HepG2 (cell line): Measurements from ENCODE around the gene DCTN4. TPM values are rescaled to one million over a fixed set of nuclear protein-coding genes. Genes with fewer than 3 reads are reported as not detected.

ENCODE experiments used
- CENPT ChIP-seq: sonication (generic); formaldehyde crosslinking; IDR thresholded peaks from 2 replicates; pipeline ENCODE4 v1.8.0; 2022; ENCODE audit warnings: low read depth, mild to moderate bottlenecking, moderate library complexity, missing genetic modification reagents
- CREB1 ChIP-seq, 2 experiments: fragments of 450-650 bp in 1 of 2; IDR thresholded peaks; 2 replicates each; pipeline ENCODE4 v1.6.1; 2016 to 2017; ENCODE audit warnings: control low read depth in 1 of 2, mild to moderate bottlenecking in 1 of 2, missing compliant biosample characterization in 1 of 2, missing genetic modification characterization in 1 of 2
- ISL2 ChIP-seq: sonication (generic); formaldehyde crosslinking; IDR thresholded peaks from 2 replicates; pipeline ENCODE4 v1.5.0; 2020; ENCODE audit warnings: missing genetic modification reagents
- MTA1 ChIP-seq: sonication (generic); formaldehyde crosslinking; IDR thresholded peaks from 2 replicates; pipeline ENCODE4 v1.4.0; 2020; ENCODE audit warnings: missing genetic modification reagents, mild to moderate bottlenecking, borderline replicate concordance
- NR0B2 ChIP-seq: sonication (generic); formaldehyde crosslinking; IDR thresholded peaks from 2 replicates; pipeline ENCODE4 v1.4.0; 2020; ENCODE audit warnings: mild to moderate bottlenecking, missing genetic modification reagents
- PCBP2 ChIP-seq: fragments of 200-400 bp; formaldehyde crosslinking; optimal IDR thresholded peaks from 2 replicates; pipeline ENCODE3; 2018; ENCODE audit warnings: low read length, low read depth; ENCODE audit not compliant: poor library complexity, severe bottlenecking
- RBAK ChIP-seq: sonication (generic); formaldehyde crosslinking; IDR thresholded peaks from 2 replicates; pipeline ENCODE4 v1.5.1; 2020; ENCODE audit warnings: mild to moderate bottlenecking, missing genetic modification reagents
- RBFOX2 ChIP-seq: fragments of 200-400 bp; formaldehyde crosslinking; IDR thresholded peaks from 2 replicates; pipeline ENCODE4 v1.6.1; 2017; ENCODE audit warnings: low read depth, mild to moderate bottlenecking, low read length
- SIN3A ChIP-seq: IDR thresholded peaks from 2 replicates; pipeline ENCODE4 v1.6.1; 2011; ENCODE audit warnings: low read depth, mild to moderate bottlenecking, control low read depth, low read length, borderline replicate concordance
- TBP ChIP-seq: sonication (generic); formaldehyde crosslinking; IDR thresholded peaks from 2 replicates; pipeline ENCODE4 v1.5.0; 2020; ENCODE audit warnings: missing genetic modification reagents
- WIZ ChIP-seq: sonication (generic); formaldehyde crosslinking; IDR thresholded peaks from 2 replicates; pipeline ENCODE4 v1.5.1; 2020; ENCODE audit warnings: mild to moderate bottlenecking, missing genetic modification reagents
- ZBTB39 ChIP-seq: sonication (generic); formaldehyde crosslinking; IDR thresholded peaks from 2 replicates; pipeline ENCODE4 v1.5.0; 2020; ENCODE audit warnings: missing genetic modification reagents
- ZFP91 ChIP-seq: sonication (generic); formaldehyde crosslinking; IDR thresholded peaks from 2 replicates; pipeline ENCODE4 v1.9.0; 2022; ENCODE audit warnings: missing genetic modification reagents, mild to moderate bottlenecking, borderline replicate concordance
- ZNF207 ChIP-seq: fragments of 450-650 bp; IDR thresholded peaks from 2 replicates; pipeline ENCODE4 v1.6.1; 2016; ENCODE audit warnings: antibody characterized with exemption, borderline replicate concordance
- ZNF251 ChIP-seq: sonication (generic); formaldehyde crosslinking; IDR thresholded peaks from 2 replicates; pipeline ENCODE4 v1.9.0; 2021; ENCODE audit warnings: mild to moderate bottlenecking, missing genetic modification reagents
- ZNF546 ChIP-seq: sonication (generic); formaldehyde crosslinking; conservative IDR thresholded peaks from 2 replicates; pipeline ENCODE4 v1.8.1; 2023; ENCODE audit warnings: mild to moderate bottlenecking, missing genetic modification reagents
- ZNF598 ChIP-seq: sonication (generic); formaldehyde crosslinking; IDR thresholded peaks from 2 replicates; pipeline ENCODE4 v1.5.1; 2020; ENCODE audit warnings: mild to moderate bottlenecking, missing genetic modification reagents, borderline replicate concordance
- ZNF652 ChIP-seq: IDR thresholded peaks from 2 replicates; pipeline ENCODE4 v1.6.1; 2016; ENCODE audit warnings: low read depth, borderline replicate concordance
- ZNF704 ChIP-seq: sonication (generic); formaldehyde crosslinking; IDR thresholded peaks from 2 replicates; pipeline ENCODE4 v1.8.1; 2023; ENCODE audit warnings: mild to moderate bottlenecking, inconsistent platforms, moderate library complexity, missing genetic modification reagents, borderline replicate concordance
- ZNF713 ChIP-seq: sonication (generic); formaldehyde crosslinking; IDR thresholded peaks from 2 replicates; pipeline ENCODE4 v1.4.0; 2020; ENCODE audit warnings: mild to moderate bottlenecking, missing genetic modification reagents
- ZNF775 ChIP-seq: sonication (generic); formaldehyde crosslinking; IDR thresholded peaks from 2 replicates; pipeline ENCODE4 v1.4.0; 2020; ENCODE audit warnings: missing genetic modification reagents, mild to moderate bottlenecking, moderate library complexity, borderline replicate concordance
- ZSCAN9 ChIP-seq: IDR thresholded peaks from 2 replicates; pipeline ENCODE4 v1.6.1; 2016; ENCODE audit warnings: borderline replicate concordance
- polyA plus RNA-seq, 8 experiments: library from polyadenylated mRNA; depleted of rRNA in 3 of 8; stranded (reverse) in 7 of 8; unstranded in 1 of 8; fragments of >200 nt; fragmentation: Illumina TruSeq in 4 of 8; extraction: Trizol in 4 of 8; gene quantifications; 2 replicates each; pipeline versions ENCODE4 v1.2.1 to v1.2.3, GENCODE V29; 2011 to 2016; ENCODE audit warnings: low read depth in 4 of 8, missing spikeins in 1 of 8, mixed read lengths in 1 of 8; ENCODE audit not compliant: insufficient read depth in 1 of 8
- total RNA-seq, 5 experiments: library from RNA; depleted of rRNA; stranded (reverse); fragments of >200 nt; fragmentation: Illumina TruSeq; extraction: Trizol; gene quantifications; 2 replicates each; pipeline ENCODE4 v1.2.3, GENCODE V29; 2016; ENCODE audit warnings: low read depth in 1 of 5

Gene DCTN4
- total and polyA plus RNA-seq, 2 of the 13 experiments (the other 11 are each of a cell fraction or from before 2014, with no cell fraction given) = 24.1 to 26.9 TPM

GRCh38 chr5:150781706-150782614 lies 23.1 kb upstream of the DCTN4 start (continued):
- peak; percentile 45; the same call in 1 of the 2 replicates for TF ChIP-seq ZFP91
- no peak for TF ChIP-seq ZNF713 (CRISPR knock-in tag)
- TF ChIP-seq ZNF775 (CRISPR knock-in tag) = no peak
- TF ChIP-seq ZNF652 = no peak
- no peak for TF ChIP-seq ZNF251 (CRISPR knock-in tag)
- TF ChIP-seq RBAK (CRISPR knock-in tag) = peak; percentile 29; the same call in 1 of the 2 replicates
- TF ChIP-seq RBFOX2 = peak; percentile 67
- TF ChIP-seq ZNF546 (CRISPR knock-in tag) = no peak
- no peak for TF ChIP-seq CENPT (CRISPR knock-in tag)
- TF ChIP-seq WIZ = no peak
- 0 out of 2 replicates have a peak, but pooled peaks have one; percentile 24 for TF ChIP-seq ISL2 (CRISPR knock-in tag)
- TF ChIP-seq ZNF207 = no peak
- no peak for TF ChIP-seq NR0B2
- no peak for TF ChIP-seq ZNF704 (CRISPR knock-in tag)
- TF ChIP-seq CREB1 (IDR thresholded peaks at IDR 0.05) = no peak
- peak; percentile 55; the same call in 1 of the 2 replicates for TF ChIP-seq CREB1 (CRISPR knock-in tag; IDR thresholded peaks at IDR 0.05)
- TF ChIP-seq ZBTB39 (CRISPR knock-in tag) = peak; percentile 52
- TF ChIP-seq ZNF598 = no peak
- peak; percentile 52; the same call in 1 of the 2 replicates for TF ChIP-seq ZSCAN9
- TF ChIP-seq PCBP2 = no peak
- TF ChIP-seq TBP = no peak
- no peak for TF ChIP-seq MTA1 (CRISPR knock-in tag)
- no peak; the same call in 1 of the 2 replicates for TF ChIP-seq SIN3A
